Uterus (tissue), 4 donors: ENCODE results near the gene UBASH3B. TPM values are rescaled to one million over a fixed set of nuclear protein-coding genes. Genes with fewer than 3 reads are reported as not detected.

Experiments used
- DNase-seq, 2 donors: peaks; one replicate each; pipeline ENCODE4 v3.0.0-alpha.2; 2019 to 2020
- H3K27ac ChIP-seq, 2 donors: fragments of 200-600 bp; sonication (generic); 1 replicate in 1 of 2; 2 replicates in 1 of 2; pipeline ENCODE4 v1.5.1; 2016 to 2018
- H3K27me3 ChIP-seq, 2 donors: fragments of 200-600 bp; sonication (generic); one replicate each; pipeline ENCODE4 v1.5.1; 2018 to 2019; ENCODE audit warnings: control low read depth in 1 of 2
- H3K36me3 ChIP-seq, 2 donors: fragments of 200-600 bp; sonication (generic); one replicate each; pipeline ENCODE4 v1.5.1; 2019; ENCODE audit warnings: control low read depth in 1 of 2
- H3K4me1 ChIP-seq, 2 donors: fragments of 200-600 bp; sonication (generic); one replicate each; pipeline ENCODE4 v1.5.1; 2018 to 2019; ENCODE audit warnings: control low read depth in 1 of 2
- H3K4me3 ChIP-seq, 2 donors: fragments of 200-600 bp; sonication (generic); 1 replicate in 1 of 2; 2 replicates in 1 of 2; pipeline ENCODE4 v1.5.1; 2018 to 2019; ENCODE audit warnings: mild to moderate bottlenecking in 1 of 2
- H3K9me3 ChIP-seq, 2 donors: fragments of 200-600 bp; sonication (generic); one replicate each; pipeline ENCODE4 v1.5.1; 2019; ENCODE audit warnings: control low read depth in 1 of 2
- POLR2A ChIP-seq, 2 donors: fragments of 450-650 bp; IDR thresholded peaks; one replicate each; pipeline ENCODE4 v1.6.1; 2016; ENCODE audit warnings: antibody characterized with exemption in 2 of 2, mild to moderate bottlenecking in 1 of 2, moderate library complexity in 1 of 2
- intact Hi-C: fragments of 100-400 bp; cut with DNase I; formaldehyde crosslinking; loops from one replicate; pipeline ENCODE4 v1.15.1; 2023; ENCODE audit warnings: low total_unique reads
- total RNA-seq, 4 donors: library from RNA; depleted of rRNA in 3 of 4; stranded (reverse); fragments of >200 nt in 3 of 4; gene quantifications; one replicate each; pipeline versions ENCODE4 v1.1.0 to v1.2.4, GENCODE V29; 2014 to 2023
- TF ChIP-seq, protein P1 (sequence below), 4 experiments: fragments of 200-600 bp in 2 of 4; fragments of 450-650 bp in 2 of 4; sonication (generic) in 2 of 4; IDR thresholded peaks; one replicate each; pipeline ENCODE4 v1.5.1; 2016 to 2019; ENCODE audit warnings: antibody characterized with exemption in 4 of 4, mild to moderate bottlenecking in 2 of 4, moderate library complexity in 1 of 4
- donor health status: DM: yes; HTN: yes; CAD: no.

Gene UBASH3B
- total RNA-seq, 4 donors from 2014 or later = under 0.01 to 5.8 (median 2.0) TPM

DNA sequence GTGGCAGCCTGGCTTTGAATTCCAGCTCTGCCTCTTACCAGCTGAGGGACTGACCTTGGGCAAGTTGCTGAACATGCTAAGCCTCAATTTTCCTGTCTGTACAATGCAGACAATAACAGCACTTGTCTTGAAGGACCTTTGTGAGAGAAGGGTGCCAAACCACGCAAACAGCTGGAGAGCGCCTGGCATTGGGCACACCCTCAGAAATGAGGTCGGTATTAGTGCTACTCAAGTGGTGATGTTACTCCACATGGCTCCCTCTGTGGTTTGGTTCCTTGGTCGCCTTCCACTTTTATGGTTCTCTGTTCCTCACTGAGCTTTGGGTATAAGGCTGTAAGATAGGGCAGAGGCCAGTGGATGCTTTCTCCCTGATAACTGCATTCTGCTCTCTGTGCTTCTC is 8.2 kb downstream of the UBASH3B start:
- no peaks in the 10 kb centered on the region for H3K36me3 ChIP-seq
- intact Hi-C loops = no loop called here
- H3K9me3 ChIP-seq = no peaks in the 10 kb centered on the region
- H3K4me3 ChIP-seq = no peak overlapping the region
- TF ChIP-seq, protein P1, sequence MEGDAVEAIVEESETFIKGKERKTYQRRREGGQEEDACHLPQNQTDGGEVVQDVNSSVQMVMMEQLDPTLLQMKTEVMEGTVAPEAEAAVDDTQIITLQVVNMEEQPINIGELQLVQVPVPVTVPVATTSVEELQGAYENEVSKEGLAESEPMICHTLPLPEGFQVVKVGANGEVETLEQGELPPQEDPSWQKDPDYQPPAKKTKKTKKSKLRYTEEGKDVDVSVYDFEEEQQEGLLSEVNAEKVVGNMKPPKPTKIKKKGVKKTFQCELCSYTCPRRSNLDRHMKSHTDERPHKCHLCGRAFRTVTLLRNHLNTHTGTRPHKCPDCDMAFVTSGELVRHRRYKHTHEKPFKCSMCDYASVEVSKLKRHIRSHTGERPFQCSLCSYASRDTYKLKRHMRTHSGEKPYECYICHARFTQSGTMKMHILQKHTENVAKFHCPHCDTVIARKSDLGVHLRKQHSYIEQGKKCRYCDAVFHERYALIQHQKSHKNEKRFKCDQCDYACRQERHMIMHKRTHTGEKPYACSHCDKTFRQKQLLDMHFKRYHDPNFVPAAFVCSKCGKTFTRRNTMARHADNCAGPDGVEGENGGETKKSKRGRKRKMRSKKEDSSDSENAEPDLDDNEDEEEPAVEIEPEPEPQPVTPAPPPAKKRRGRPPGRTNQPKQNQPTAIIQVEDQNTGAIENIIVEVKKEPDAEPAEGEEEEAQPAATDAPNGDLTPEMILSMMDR (IDR thresholded peaks at IDR 0.05) = no peak
- no peak for TF ChIP-seq POLR2A (IDR thresholded peaks at IDR 0.05)
- H3K27me3 ChIP-seq = no peaks in the 10 kb centered on the region
- H3K4me1 ChIP-seq = no peaks in the 10 kb centered on the region
- H3K27ac ChIP-seq = no peak overlapping the region
- DNase-seq = no peak

DNA sequence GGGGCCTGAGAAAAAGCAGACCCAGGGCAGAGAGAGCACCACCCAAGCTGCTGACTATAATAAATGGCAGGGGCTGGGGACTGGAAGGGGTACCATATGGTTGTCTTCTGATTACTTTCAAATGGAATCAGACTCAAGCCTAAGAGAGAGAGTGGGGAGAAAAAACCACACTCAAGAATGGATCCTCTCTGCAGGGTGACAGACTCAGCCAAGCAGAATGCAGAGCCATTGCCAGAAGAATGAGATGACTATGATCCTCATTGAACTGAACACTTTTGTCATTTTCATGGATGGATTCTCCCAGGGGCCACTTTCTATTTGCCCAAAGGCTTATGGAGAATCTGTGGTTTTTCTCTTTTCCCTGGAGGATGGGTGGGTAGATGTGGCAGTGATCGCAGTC is 8.7 kb downstream of the UBASH3B start:
- H3K36me3 ChIP-seq = no peaks in the 10 kb centered on the region
- no peaks in the 10 kb centered on the region for H3K9me3 ChIP-seq
- intact Hi-C loops = no loop called here
- no peak overlapping the region for H3K27ac ChIP-seq
- H3K4me1 ChIP-seq = no peaks in the 10 kb centered on the region
- H3K4me3 ChIP-seq = no peak overlapping the region
- no peak for DNase-seq
- TF ChIP-seq, protein P1 (IDR thresholded peaks at IDR 0.05) = no peak
- no peak for TF ChIP-seq POLR2A (IDR thresholded peaks at IDR 0.05)
- no peaks in the 10 kb centered on the region for H3K27me3 ChIP-seq

DNA sequence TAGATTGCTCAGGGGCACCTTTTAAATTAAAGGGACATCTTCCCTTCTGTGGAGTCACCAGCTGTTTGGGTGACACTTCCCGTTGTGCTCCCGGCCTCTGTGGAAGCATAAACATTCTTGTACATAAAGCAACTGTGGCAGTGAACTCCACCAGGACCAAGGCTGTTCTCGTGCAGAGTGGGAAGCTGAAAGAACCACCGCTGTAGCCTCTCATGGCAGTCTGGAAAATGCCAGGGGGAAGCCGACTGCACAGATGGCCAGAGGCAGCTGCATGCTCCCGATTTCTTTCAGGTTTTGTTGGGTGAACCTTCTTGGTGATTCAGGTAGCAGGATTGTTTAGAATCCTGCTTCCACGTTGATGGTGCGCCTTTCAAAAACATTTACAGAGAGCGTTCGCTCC is 10.3 kb downstream of the UBASH3B start:
- Histone ChIP-seq H3K9me3 (no peaks in the 10 kb centered on the region), H3K4me1 (no peaks in the 10 kb centered on the region), H3K36me3 (no peaks in the 10 kb centered on the region), H3K27me3 (no peaks in the 10 kb centered on the region), H3K4me3 (no peak overlapping the region), H3K27ac (no peak overlapping the region)
- TF ChIP-seq, protein P1 (IDR thresholded peaks at IDR 0.05) = no peak
- TF ChIP-seq POLR2A (IDR thresholded peaks at IDR 0.05) = no peak
- DNase-seq = no peak
- intact Hi-C loops = no loop called here

DNA sequence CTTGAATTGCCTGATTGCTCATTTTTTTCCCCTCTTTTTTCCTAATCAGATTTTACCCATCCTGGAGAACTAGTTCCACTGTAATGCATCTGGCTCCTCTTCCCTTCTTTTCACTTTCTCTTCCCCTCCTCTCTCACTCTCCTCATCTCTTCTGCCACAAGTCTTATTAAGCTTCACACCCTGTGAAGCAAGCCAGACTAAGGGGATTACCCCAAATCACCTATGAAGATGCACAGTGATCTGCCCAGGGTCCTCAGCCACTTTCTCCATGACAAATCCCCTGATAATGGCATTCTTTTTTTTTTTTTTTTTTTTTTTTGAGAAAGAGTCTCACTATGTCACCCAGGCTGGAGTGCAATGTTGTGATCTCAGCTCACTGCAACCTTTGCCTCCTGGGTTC is 11.2 kb downstream of the UBASH3B start:
- H3K27ac ChIP-seq = no peak overlapping the region
- intact Hi-C loops = no loop called here
- no peaks in the 10 kb centered on the region for H3K9me3 ChIP-seq
- TF ChIP-seq, protein P1 (IDR thresholded peaks at IDR 0.05) = no peak
- no peak for TF ChIP-seq POLR2A (IDR thresholded peaks at IDR 0.05)
- DNase-seq = no peak
- H3K4me1 ChIP-seq = no peaks in the 10 kb centered on the region
- H3K27me3 ChIP-seq = no peaks in the 10 kb centered on the region
- H3K4me3 ChIP-seq = no peak overlapping the region
- H3K36me3 ChIP-seq = no peaks in the 10 kb centered on the region

DNA sequence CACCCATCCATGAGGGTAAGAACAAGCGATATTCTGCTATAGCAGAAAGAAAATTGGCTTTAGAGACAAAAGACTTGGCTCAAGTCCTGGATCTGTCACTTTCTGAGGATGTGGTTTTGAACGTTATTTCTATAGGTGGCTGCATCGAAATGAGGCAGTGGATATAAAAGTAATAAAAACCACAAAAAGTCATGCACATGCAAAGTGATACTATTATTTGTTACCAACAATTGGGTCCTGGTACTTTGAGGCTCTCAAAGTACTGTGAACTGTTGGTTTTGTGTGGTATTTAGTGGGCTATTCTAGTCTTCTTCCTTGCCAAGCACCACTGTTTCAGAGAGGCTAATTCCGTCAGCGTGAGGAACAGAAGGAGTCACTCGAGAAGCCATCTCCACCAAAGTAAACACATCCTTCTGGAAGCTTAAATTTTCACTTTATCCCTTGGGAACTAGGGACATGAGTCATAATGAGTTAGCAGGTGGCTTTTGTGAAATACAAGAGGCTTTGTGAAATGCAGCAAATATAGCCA is 13.1 kb downstream of the UBASH3B start:
- Histone ChIP-seq H3K4me3 (no peak overlapping the region), H3K27ac (no peak overlapping the region), H3K27me3 (no peaks in the 10 kb centered on the region), H3K36me3 (no peaks in the 10 kb centered on the region), H3K9me3 (no peaks in the 10 kb centered on the region), H3K4me1 (no peaks in the 10 kb centered on the region)
- no peak for DNase-seq
- intact Hi-C loops = no loop called here
- TF ChIP-seq, protein P1 (IDR thresholded peaks at IDR 0.05) = no peak
- no peak for TF ChIP-seq POLR2A (IDR thresholded peaks at IDR 0.05)
